SK-N-SH (cell line): ENCODE results near the gene RNPEPL1. TPM values are rescaled to one million over a fixed set of nuclear protein-coding genes. Genes with fewer than 3 reads are reported as not detected.

Experiments
- CTCF ChIA-PET: fragments of 300-600, 350-600 bp; formaldehyde crosslinking; extraction: SDS; loops from one replicate; lab custom pipeline; 2021; lab: Yijun Ruan, JAX
- POLR2A ChIA-PET: fragments of 350-600 bp; sonication (Branson Sonifier 250); formaldehyde crosslinking; extraction: SDS; loops from one replicate; lab custom pipeline; 2020; ENCODE audit warnings: antibody characterized with exemption, inconsistent platforms; lab: Yijun Ruan, JAX
- DNase-seq: peaks from one replicate; pipeline ENCODE4 v3.0.0; 2012
- H2AFZ ChIP-seq: fragments of 200-600 bp; sonication (generic); 2 replicates; pipeline ENCODE4 v1.8.1; 2016; ENCODE audit warnings: antibody characterized with exemption, mild to moderate bottlenecking, low read depth
- H3F3A ChIP-seq: fragments of 200-600 bp; sonication (generic); replicated peaks from 2 replicates; pipeline ENCODE3; 2016; ENCODE audit warnings: antibody characterized with exemption, mild to moderate bottlenecking; ENCODE audit not compliant: insufficient read depth
- H3K27ac ChIP-seq, 2 experiments: fragments of 200-500 bp in 1 of 2; fragments of 200-600 bp in 1 of 2; sonication (Bioruptor generic) in 1 of 2; sonication (generic), shearing (Covaris generic) in 1 of 2; 2 replicates each; pipeline versions ENCODE4 v1.5.1 to v1.6.1; 2014 to 2016; ENCODE audit warnings: low read depth in 2 of 2, inconsistent platforms in 1 of 2, low read length in 1 of 2, mild to moderate bottlenecking in 1 of 2, mixed read lengths in 1 of 2
- H3K27me3 ChIP-seq: fragments of 200-600 bp; sonication (generic), shearing (Covaris generic); 2 replicates; pipeline ENCODE4 v1.6.1; 2016; ENCODE audit warnings: mixed run types; ENCODE audit not compliant: insufficient read depth
- H3K36me3 ChIP-seq, 2 experiments: fragments of 200-500 bp in 1 of 2; fragments of 200-600 bp in 1 of 2; sonication (Bioruptor generic) in 1 of 2; sonication (generic) in 1 of 2; replicated peaks in 1 of 2; 2 replicates each; pipeline versions ENCODE3 to v1.5.1; 2014 to 2016; ENCODE audit warnings: low read length in 1 of 2, mild to moderate bottlenecking in 1 of 2; ENCODE audit not compliant: insufficient read depth in 2 of 2, control insufficient read depth in 1 of 2
- H3K4me1 ChIP-seq, 2 experiments: fragments of 200-500 bp in 1 of 2; fragments of 200-600 bp in 1 of 2; sonication (Bioruptor generic) in 1 of 2; sonication (generic), shearing (Covaris generic) in 1 of 2; 2 replicates each; pipeline versions ENCODE4 v1.5.1 to v1.6.1; 2014 to 2016; ENCODE audit warnings: low read depth in 1 of 2, low read length in 1 of 2, mixed run types in 1 of 2; ENCODE audit not compliant: insufficient read depth in 2 of 2, control insufficient read depth in 1 of 2
- H3K4me2 ChIP-seq: fragments of 200-600 bp; sonication (generic), shearing (Covaris generic); 2 replicates; pipeline ENCODE4 v1.6.1; 2017; ENCODE audit warnings: mixed run types
- H3K4me3 ChIP-seq, 2 experiments: fragments of 200-500 bp in 1 of 2; fragments of 200-600 bp in 1 of 2; sonication (Bioruptor generic) in 1 of 2; sonication (generic), shearing (Covaris generic) in 1 of 2; 2 replicates each; pipeline versions ENCODE4 v1.5.1 to v1.8.1; 2014 to 2016; ENCODE audit warnings: low read depth in 2 of 2, inconsistent platforms in 1 of 2, low read length in 1 of 2, mild to moderate bottlenecking in 1 of 2, mixed read lengths in 1 of 2, moderate library complexity in 1 of 2
- H3K79me2 ChIP-seq: fragments of 200-600 bp; sonication (generic); 2 replicates; pipeline ENCODE4 v1.8.1; 2017; ENCODE audit warnings: mild to moderate bottlenecking; ENCODE audit not compliant: insufficient read depth
- H3K9ac ChIP-seq: fragments of 200-600 bp; sonication (generic); 2 replicates; pipeline ENCODE4 v1.6.1; 2017; ENCODE audit warnings: mixed run types
- H3K9me2 ChIP-seq: fragments of 200-600 bp; sonication (generic); 2 replicates; pipeline ENCODE4 v1.6.1; 2017; ENCODE audit warnings: mixed run types
- H3K9me3 ChIP-seq: fragments of 200-600 bp; sonication (generic); 2 replicates; pipeline ENCODE4 v1.6.1; 2017; ENCODE audit warnings: mixed run types, mild to moderate bottlenecking, moderate library complexity
- H4K20me1 ChIP-seq: fragments of 200-600 bp; sonication (generic); 2 replicates; pipeline ENCODE4 v1.6.1; 2017; ENCODE audit warnings: mild to moderate bottlenecking, mixed run types; ENCODE audit not compliant: insufficient read depth
- EP300 ChIP-seq, 2 experiments: IDR thresholded peaks; 2 replicates each; pipeline versions ENCODE4 v1.4.0 to v1.6.1; 2012; ENCODE audit warnings: borderline replicate concordance in 1 of 2, low read depth in 1 of 2, low read length in 1 of 2
- FOXJ3 ChIP-seq: sonication (generic); formaldehyde crosslinking; IDR thresholded peaks from 2 replicates; pipeline ENCODE4 v1.5.1; 2020; ENCODE audit warnings: mild to moderate bottlenecking, missing genetic modification reagents
- GABPA ChIP-seq: IDR thresholded peaks from 2 replicates; pipeline ENCODE4 v1.4.0; 2012; ENCODE audit warnings: low read depth, mild to moderate bottlenecking
- MEF2A ChIP-seq: IDR thresholded peaks from 2 replicates; pipeline ENCODE4 v1.4.0; 2012; ENCODE audit warnings: low read depth, borderline replicate concordance
- MXI1 ChIP-seq: IDR thresholded peaks from 2 replicates; pipeline ENCODE4 v1.6.1; 2012; ENCODE audit warnings: mild to moderate bottlenecking, low read depth, low read length, improper control_type of control experiment
- NFIC ChIP-seq: IDR thresholded peaks from 2 replicates; pipeline ENCODE4 v1.4.0; 2012; ENCODE audit warnings: borderline replicate concordance
- NRF1 ChIP-seq: IDR thresholded peaks from 2 replicates; pipeline ENCODE4 v1.6.1; 2012; ENCODE audit warnings: low read depth, mild to moderate bottlenecking, low read length
- RCOR1 ChIP-seq: fragments of 150-350 bp; IDR thresholded peaks from 2 replicates; pipeline ENCODE4 v1.6.1; 2017; ENCODE audit warnings: antibody characterized with exemption, low read length
- RXRA ChIP-seq: IDR thresholded peaks from 2 replicates; pipeline ENCODE4 v1.4.0; 2012; ENCODE audit warnings: low read depth, mild to moderate bottlenecking, borderline replicate concordance
- SIN3A ChIP-seq: IDR thresholded peaks from 2 replicates; pipeline ENCODE4 v1.6.1; 2012; ENCODE audit warnings: low read depth, mild to moderate bottlenecking, low read length, moderate library complexity, borderline replicate concordance
- SMC3 ChIP-seq: IDR thresholded peaks from 2 replicates; pipeline ENCODE4 v1.6.1; 2012; ENCODE audit warnings: low read depth, low read length, improper control_type of control experiment
- TAF1 ChIP-seq: IDR thresholded peaks from 2 replicates; pipeline ENCODE4 v1.6.1; 2012; ENCODE audit warnings: low read depth, mild to moderate bottlenecking, low read length, moderate library complexity, borderline replicate concordance
- YY1 ChIP-seq: IDR thresholded peaks from 2 replicates; pipeline ENCODE4 v1.4.0; 2012; ENCODE audit warnings: low read depth, mild to moderate bottlenecking
- WGBS: methylation state at CpG from one replicate; pipeline ENCODE4 v1.1.6; 2017; ENCODE audit warnings: low lambda C conversion rate; 5-methylcytosine and 5-hydroxymethylcytosine counted together
- polyA plus RNA-seq, 3 experiments: library from polyadenylated mRNA; depleted of rRNA; stranded (reverse); fragments of >200 nt; gene quantifications; 2 replicates each; pipeline ENCODE4 v1.2.3, GENCODE V29; 2012
- TF ChIP-seq, protein P1 (sequence below): IDR thresholded peaks from 2 replicates; pipeline ENCODE4 v1.4.0; 2012; ENCODE audit warnings: low read depth, borderline replicate concordance
- TF ChIP-seq, protein P2 (sequence below): fragments of 150-350 bp; IDR thresholded peaks from 2 replicates; pipeline ENCODE4 v1.6.1; 2017; ENCODE audit warnings: antibody characterized with exemption, low read length, low read depth, borderline replicate concordance
- TF ChIP-seq, protein P3 (sequence below): IDR thresholded peaks from 2 replicates; pipeline ENCODE4 v1.4.0; 2012; ENCODE audit warnings: low read depth, borderline replicate concordance

Gene RNPEPL1
- polyA plus RNA-seq, 1 of the 3 experiments (the other 2 are of a cell fraction) = 14.3 TPM

DNA sequence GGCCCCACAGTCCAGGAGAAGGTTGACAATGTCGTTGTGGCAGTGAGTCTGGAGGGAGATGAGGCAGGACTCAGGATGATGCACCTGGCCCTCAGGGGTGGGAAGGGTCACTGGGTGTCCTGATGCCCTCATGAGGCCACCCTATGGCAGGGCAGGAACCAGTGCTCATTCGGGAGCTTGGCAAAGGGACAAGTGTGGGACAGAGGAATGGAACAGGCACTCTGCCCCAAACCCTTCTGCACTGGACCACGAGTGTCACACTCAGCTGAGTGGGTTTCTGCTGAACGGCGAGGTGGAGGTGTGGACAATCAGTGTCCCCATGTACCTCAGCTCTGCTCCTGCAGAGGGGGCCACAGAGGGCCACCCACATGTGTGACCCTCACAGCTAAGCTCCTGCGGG lies 42.5 kb upstream of the RNPEPL1 start:
- no peaks in the 10 kb centered on the region for H3K27me3 ChIP-seq
- H3K36me3 ChIP-seq = peaks cover 15 to 27% of the 10 kb centered on the region in 2 experiments
- H2AFZ ChIP-seq = no peak overlapping the region
- WGBS = 93% methylated on average over 4 of the region's 6 CpGs
- no peaks in the 10 kb centered on the region for H3K9me2 ChIP-seq
- H3K4me3 ChIP-seq = no peak overlapping the region; a peak in 1 of 4 replicates
- no peak overlapping the region for H3K27ac ChIP-seq
- H4K20me1 ChIP-seq = no peaks in the 10 kb centered on the region
- no peak overlapping the region for H3K9ac ChIP-seq
- no peaks in the 10 kb centered on the region for H3K79me2 ChIP-seq
- no peak for DNase-seq
- no peak overlapping the region for H3K4me2 ChIP-seq
- 0 out of 2 replicates have a peak, but pooled peaks cover 3% of the 10 kb centered on the region for H3K9me3 ChIP-seq
- ChIA-PET POLR2A (no interaction called here), CTCF (interaction anchor here (1.3 kb wide), 1 partner anchor 11 kb away, joined by 4 read pairs; no protein-coding TSS in a partner anchor)
- no peaks in the 10 kb centered on the region for H3K4me1 ChIP-seq
- H3F3A ChIP-seq = no peaks in the 10 kb centered on the region
- TF ChIP-seq MEF2A (no peak), YY1 (no peak), FOXJ3 (CRISPR knock-in tag) (no peak), SIN3A (no peak), RXRA (no peak), EP300 (IDR thresholded peaks at IDR 0.05; ENCODE audit: borderline replicate concordance in 1 of 2, low read depth in 1 of 2, low read length in 1 of 2) (no peak), NFIC (no peak), NRF1 (no peak), MXI1 (no peak), TAF1 (no peak), SMC3 (no peak), GABPA (no peak), RCOR1 (no peak)
- TF ChIP-seq, protein P1, sequence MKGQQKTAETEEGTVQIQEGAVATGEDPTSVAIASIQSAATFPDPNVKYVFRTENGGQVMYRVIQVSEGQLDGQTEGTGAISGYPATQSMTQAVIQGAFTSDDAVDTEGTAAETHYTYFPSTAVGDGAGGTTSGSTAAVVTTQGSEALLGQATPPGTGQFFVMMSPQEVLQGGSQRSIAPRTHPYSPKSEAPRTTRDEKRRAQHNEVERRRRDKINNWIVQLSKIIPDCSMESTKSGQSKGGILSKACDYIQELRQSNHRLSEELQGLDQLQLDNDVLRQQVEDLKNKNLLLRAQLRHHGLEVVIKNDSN = no peak
- TF ChIP-seq, protein P2, sequence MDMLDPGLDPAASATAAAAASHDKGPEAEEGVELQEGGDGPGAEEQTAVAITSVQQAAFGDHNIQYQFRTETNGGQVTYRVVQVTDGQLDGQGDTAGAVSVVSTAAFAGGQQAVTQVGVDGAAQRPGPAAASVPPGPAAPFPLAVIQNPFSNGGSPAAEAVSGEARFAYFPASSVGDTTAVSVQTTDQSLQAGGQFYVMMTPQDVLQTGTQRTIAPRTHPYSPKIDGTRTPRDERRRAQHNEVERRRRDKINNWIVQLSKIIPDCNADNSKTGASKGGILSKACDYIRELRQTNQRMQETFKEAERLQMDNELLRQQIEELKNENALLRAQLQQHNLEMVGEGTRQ = no peak
- TF ChIP-seq, protein P3, sequence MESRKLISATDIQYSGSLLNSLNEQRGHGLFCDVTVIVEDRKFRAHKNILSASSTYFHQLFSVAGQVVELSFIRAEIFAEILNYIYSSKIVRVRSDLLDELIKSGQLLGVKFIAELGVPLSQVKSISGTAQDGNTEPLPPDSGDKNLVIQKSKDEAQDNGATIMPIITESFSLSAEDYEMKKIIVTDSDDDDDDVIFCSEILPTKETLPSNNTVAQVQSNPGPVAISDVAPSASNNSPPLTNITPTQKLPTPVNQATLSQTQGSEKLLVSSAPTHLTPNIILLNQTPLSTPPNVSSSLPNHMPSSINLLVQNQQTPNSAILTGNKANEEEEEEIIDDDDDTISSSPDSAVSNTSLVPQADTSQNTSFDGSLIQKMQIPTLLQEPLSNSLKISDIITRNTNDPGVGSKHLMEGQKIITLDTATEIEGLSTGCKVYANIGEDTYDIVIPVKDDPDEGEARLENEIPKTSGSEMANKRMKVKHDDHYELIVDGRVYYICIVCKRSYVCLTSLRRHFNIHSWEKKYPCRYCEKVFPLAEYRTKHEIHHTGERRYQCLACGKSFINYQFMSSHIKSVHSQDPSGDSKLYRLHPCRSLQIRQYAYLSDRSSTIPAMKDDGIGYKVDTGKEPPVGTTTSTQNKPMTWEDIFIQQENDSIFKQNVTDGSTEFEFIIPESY = no peak
